SK-N-MC (cell line): ENCODE results near the gene STARD10.

Source experiments
- EZH2 ChIP-seq: fragments of 200-600 bp; sonication (generic); IDR thresholded peaks from one replicate; pipeline ENCODE4 v1.6.1; 2017; ENCODE audit warnings: antibody characterized with exemption
- FOXP2 ChIP-seq: optimal IDR thresholded peaks from 2 replicates; pipeline ENCODE3; 2011; ENCODE audit warnings: mild to moderate bottlenecking, moderate library complexity; ENCODE audit not compliant: insufficient read depth; ENCODE audit errors: extremely low read length, control extremely low read depth
- POLR2AphosphoS5 ChIP-seq: IDR thresholded peaks from 2 replicates; pipeline ENCODE4 v1.6.1; 2012; ENCODE audit warnings: mild to moderate bottlenecking, low read depth, low read length, borderline replicate concordance

DNA sequence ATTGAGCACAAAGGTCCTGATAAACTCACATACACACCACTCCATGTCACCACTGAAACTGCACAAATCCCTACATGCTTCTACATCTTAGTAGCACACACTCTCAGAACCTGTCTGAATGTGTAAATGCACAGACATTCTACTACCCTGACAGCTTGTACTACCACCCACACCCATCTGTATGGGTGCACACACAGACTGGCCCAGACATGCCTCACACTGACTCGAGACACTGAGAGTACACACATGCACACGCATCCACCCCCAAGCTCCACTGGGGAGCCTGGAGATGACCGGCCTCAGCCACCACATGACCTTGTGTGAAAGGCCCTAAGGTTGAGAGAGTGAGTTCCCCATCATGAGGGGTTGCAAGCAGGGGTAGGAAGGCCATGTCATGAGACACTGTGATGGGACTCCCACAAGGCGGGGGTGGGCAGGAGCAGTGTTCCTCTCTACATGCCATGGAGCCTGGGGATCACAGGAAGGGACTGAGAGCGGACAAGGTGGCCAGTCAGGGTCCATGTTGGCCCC lies 69.8 kb downstream of the STARD10 start:
- TF ChIP-seq EZH2: no peak
- no peak for TF ChIP-seq POLR2AphosphoS5
- no peak for TF ChIP-seq FOXP2
